NCI-H1436 treated with DMSO at 0.1 percent for 48 hours (cell line): ENCODE data around the gene ZNF311.

Source experiments
- DNase-seq: peaks from one replicate; lab custom pipeline; 2025; lab: John Stamatoyannopoulos, UW

The ZNF311 gene

DNA sequence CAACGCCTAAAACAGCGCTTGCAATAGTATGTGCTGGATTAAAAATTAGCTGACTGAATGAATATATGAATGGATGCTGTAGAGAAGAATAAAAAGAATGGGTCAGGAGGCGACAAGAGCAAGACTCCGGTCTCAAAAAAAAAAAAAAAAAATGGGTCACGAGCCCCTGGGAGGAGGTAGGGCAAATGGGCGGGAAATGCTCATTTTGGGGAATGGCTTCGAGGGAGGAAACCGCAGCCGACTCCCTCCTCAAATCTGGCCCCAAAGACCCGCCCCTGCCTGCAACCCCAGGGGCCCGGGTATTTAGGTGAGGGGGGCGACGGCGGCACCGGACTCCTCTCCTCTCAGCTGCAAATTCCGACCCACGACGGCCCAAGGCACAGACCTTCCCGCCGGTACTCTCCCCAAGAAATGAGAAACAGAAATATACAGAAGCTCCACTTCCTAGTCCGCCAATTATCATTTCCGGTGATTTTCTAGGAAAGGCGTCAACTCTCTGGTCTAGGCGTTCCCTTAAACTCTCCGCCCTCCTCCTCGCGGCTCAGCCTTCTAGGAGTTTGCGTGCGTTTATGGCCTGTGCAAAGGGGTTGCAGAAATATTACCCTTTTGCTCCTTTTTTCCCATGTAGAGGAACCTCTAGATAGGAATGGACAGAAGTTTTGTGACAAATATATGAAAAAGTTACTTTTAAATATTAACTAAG lies at the start of gene ZNF311:
TSS of gene ZNF311 (minus strand) at position 133 of the 703 bp plus-strand sequence. CDS start 1,361 bp downstream, outside the sequence.
- DNase-seq, result no peak

GRCh38 chr6:29051680-29052079 lies 46.6 kb upstream of the ZNF311 start:
- no peak for DNase-seq

DNA sequence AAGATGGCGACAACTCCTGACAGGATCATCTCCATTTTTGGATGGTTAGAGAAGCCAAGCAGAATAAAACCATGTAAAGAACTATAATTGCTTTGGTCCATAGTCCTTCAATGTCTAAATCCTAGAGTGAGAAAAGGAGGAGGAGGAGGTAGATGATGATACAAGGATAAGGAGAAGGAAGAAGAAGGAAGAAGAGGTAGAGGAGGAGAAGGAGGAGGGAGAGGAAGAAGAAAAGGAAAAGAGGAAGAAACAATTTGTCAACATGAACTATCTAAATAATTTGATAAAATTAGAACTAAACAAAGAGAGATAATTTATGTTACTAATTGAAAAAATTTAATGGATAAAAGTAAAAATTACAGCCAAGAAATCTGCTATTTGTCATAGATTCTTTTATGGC lies 40.0 kb upstream of the ZNF311 start, which contains the start of gene OR2W1:
TSS of gene OR2W1 (minus strand) at position 101 of the 400 bp plus-strand sequence. CDS start at position 101, 0 bp downstream.
- DNase-seq, result no peak

GRCh38 chr6:29035951-29036350 lies 30.8 kb upstream of the ZNF311 start:
- DNase-seq, result no peak

DNA sequence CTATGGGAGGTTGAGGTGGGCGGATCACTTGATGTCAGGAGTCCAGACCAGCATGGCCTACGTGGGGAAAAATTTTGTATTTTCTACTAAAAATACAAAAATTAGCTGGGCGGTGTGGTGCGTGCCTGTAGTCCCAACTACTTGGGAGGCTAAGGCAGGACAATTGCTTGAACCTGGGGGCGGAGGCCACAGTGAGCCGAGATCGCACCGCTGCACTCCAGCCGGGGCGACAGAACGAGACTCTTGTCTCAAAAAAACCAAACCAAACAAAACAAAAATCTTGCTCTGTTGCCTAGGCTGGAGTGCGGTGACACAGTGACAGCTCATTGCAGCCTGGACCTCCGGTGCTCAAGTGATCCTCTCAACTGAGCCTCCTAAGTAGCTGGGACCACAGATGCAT lies 23.7 kb upstream of the ZNF311 start:
- DNase-seq, result no peak

GRCh38 chr6:29025927-29026585 lies 20.9 kb upstream of the ZNF311 start:
- no peak for DNase-seq

DNA sequence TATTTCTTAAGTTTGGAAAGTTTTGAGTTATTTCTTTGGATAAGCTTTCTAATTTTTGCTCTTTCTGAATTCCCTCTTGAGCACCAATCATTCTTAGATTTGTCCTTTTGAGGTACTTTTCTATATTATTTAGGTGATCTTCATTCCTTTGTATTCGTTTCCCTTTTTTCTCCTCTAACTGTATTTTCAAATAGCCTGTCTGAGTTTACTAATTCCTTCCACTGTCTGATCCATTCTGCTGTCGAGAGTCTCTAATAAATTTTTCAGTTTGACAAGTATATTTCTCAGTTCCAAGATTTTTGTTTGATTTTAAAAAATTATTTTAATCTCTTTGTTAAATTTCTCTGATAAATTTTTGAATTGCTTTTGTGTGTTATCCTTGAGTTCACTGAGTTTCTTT lies 16.3 kb upstream of the ZNF311 start:
- no peak for DNase-seq

DNA sequence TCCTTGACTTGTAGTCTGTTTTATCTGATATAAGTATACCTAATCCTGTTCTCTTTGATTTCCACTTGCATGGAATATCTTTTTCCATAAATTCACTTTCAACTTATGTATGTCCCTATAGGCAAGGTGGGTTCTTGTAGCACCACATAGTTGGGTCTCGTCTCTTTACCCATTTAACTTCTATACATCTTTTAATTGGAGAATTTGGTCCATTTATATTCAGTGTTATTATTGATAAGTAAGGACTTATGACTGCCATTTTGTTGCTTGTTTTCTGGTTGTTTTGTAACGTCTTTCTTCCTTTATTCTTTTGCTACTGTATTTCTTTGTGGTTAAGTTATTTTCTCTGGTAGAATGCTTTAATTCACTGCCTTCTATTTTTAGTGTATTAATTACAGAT lies 14.5 kb upstream of the ZNF311 start:
- no peak for DNase-seq

- DNase-seq, result no peak
Measured at GRCh38 chr6:29017428-29017802, 12.3 kb upstream of the ZNF311 start.

DNA sequence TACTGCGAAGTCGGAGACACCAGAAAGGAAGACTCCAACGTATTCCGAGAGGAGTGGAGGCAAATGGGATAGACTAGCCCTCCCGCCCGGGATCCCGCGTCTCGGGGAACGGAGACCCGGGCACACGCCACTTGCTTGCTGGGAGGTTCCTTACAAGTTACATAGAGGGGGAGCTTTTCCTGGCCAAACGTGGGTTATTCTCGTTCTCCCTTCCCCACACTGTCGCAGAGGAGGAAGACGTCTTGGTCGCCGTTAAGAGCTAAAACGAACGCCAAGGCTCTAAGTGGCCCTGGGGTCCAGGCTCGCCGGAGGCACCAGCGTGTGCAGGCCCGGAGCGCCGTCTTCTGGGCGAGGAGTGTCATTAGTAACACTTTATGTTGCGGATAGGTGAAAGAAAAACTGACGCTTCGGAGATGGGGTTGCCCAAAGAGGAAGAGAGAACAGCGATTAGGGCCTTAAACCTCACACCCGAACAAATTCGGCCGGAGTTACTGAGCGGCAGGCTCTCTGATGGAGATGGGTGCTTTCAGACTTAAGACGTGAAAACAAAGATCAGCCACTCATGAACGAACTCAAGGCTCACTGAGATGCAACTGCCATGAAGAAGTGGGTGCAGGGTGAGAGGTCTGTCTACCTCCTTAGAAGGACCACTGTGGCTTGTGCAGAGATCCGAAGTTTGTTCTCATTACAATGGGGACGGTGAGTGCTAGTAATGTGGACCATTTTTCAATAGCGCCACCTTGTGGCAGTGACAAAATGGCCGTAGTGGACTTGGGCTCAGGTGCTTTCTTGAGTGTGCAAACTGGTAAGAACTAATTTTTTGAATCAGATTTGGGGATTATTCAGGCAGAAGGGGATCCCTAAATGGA lies 11.7 kb upstream of the ZNF311 start:
- no peak for DNase-seq

- DNase-seq, result no peak
Measured at GRCh38 chr6:29014729-29015608, 9.9 kb upstream of the ZNF311 start.

GRCh38 chr6:29011276-29011734 lies 6.2 kb upstream of the ZNF311 start:
- DNase-seq, result no peak

GRCh38 chr6:29009358-29009757 lies 4.2 kb upstream of the ZNF311 start:
- DNase-seq, result no peak

DNA sequence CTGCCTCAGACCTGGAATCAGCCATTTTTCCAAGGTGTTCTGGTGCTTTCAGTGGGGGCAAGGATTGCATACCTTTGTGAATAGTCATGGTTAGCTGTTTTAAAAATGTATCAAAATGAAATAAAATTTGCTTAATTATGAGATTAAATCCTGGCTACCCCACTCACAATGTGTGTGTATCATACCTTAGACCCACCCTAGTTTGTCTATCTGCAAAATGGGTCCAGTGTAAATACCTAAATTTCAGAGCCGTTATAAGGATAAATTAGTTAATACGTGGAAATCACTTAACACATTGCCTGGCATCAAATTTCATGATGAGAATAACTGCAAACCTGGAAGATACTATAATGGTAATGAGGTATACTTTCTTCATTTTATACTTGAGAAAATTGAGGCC lies 3.0 kb upstream of the ZNF311 start:
- DNase-seq, result no peak

- no peak for DNase-seq
Measured at GRCh38 chr6:28996844-28997510, 8.1 kb downstream of the ZNF311 start.

- no peak for DNase-seq
Measured at GRCh38 chr6:28995093-28995650, 9.9 kb downstream of the ZNF311 start.

DNA sequence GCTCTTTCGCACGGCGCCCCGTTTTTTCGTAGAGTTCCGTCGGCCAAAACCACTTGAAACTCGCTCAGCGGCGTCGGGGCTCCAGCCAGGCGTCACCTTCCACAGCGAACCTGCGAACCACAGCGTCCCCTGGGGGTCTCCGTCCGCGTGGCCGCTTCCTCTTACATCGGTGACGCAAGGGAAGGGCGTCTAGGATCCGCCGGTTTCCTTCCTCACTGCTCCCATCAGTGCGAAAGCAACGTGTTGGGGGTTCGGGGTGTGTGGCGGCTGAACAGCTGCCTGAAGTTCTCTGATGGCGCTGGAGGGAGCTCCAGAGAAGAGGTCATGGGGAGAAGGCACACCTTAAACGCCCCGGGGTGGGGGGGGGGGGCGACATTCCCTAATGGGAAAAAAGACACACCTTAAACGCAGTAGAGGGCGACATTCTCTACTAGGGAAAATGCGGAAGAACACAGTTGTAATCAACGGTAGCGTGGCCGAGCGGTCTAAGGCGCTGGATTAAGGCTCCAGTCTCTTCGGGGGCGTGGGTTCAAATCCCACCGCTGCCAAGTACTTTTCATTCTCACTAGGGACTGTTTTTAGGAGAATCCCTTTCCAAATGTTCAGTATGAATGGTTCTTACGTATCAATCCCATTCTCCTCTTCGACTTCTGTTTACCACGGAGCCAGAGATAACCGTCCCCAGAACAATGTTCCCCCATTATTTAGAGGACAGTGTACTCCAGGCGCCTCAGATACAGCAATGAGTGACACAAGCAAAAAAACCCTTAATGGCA lies 16.4 kb downstream of the ZNF311 start:
- DNase-seq, result no peak

- DNase-seq, result peak; percentile 75
Measured at GRCh38 chr6:28985462-28986164, 19.5 kb downstream of the ZNF311 start.

DNA sequence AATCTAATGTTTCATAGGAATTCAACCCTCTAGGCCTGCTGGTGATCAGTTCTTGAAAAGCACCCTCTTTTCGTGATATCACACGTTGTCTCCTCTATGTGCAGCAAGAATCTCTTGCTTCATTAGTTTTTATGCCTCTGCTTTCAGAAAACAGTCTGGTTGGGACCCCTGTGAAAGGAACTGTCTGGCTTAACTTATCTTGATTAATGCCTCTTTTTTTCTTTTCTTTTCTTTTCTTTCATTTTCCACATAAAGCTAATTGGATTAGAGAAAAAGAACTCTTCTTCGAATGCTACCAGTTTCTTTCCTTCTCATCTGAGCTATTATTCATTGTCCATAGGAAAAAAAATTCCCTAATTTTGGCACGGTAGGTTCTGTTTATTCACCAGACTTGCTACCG lies 21.3 kb downstream of the ZNF311 start:
- DNase-seq, result no peak
